B cell (primary cell): Measurements from ENCODE around the gene IRF8. TPM values are rescaled to one million over a fixed set of nuclear protein-coding genes. Genes with fewer than 3 reads are reported as not detected.

Experiments used
- ATAC-seq: fragments of 200-7000 bp; cut with Tn5 transposase; one replicate; pipeline ENCODE4 v1.10.0; 2021; ENCODE audit warnings: low read depth, mild to moderate bottlenecking, moderate number of reproducible peaks, moderate library complexity
- CTCF ChIA-PET: fragments of 350-600 bp; sonication (Branson Sonifier 250); formaldehyde crosslinking; loops from one replicate; lab custom pipeline; 2021; ENCODE audit warnings: antibody characterized with exemption, inconsistent platforms; lab: Charles Lee
- POLR2A ChIA-PET: fragments of 350-600 bp; sonication (Branson Sonifier 250); formaldehyde crosslinking; loops from one replicate; lab custom pipeline; 2021; ENCODE audit warnings: antibody characterized with exemption; lab: Charles Lee
- DNase-seq: peaks from one replicate; pipeline ENCODE4 v3.0.0; 2013
- H2AFZ ChIP-seq: 2 replicates; pipeline ENCODE4 v1.6.1; 2012; ENCODE audit warnings: mild to moderate bottlenecking, low read depth, low read length; ENCODE audit not compliant: insufficient read depth, poor library complexity, severe bottlenecking
- H3K27ac ChIP-seq, 2 donors: 1 replicate in 1 of 2; 2 replicates in 1 of 2; pipeline ENCODE4 v1.5.1; 2012 to 2013; ENCODE audit warnings: low read length in 2 of 2, mild to moderate bottlenecking in 2 of 2, moderate library complexity in 1 of 2
- H3K27me3 ChIP-seq, 4 experiments: fragments of 200-600 bp in 1 of 4; sonication (generic) in 1 of 4; replicated peaks in 1 of 4; 1 replicate in 2 of 4; 2 replicates in 2 of 4; pipeline versions ENCODE4 v1.6.1 to v1.7.0; 2013 to 2016; ENCODE audit warnings: low read length in 3 of 4, mild to moderate bottlenecking in 2 of 4, mixed read lengths in 1 of 4, moderate library complexity in 1 of 4; ENCODE audit not compliant: insufficient read depth in 4 of 4, control insufficient read depth in 3 of 4; ENCODE audit errors: control extremely low read depth in 1 of 4
- H3K36me3 ChIP-seq, 2 experiments: replicated peaks in 1 of 2; 1 replicate in 1 of 2; 2 replicates in 1 of 2; pipeline versions ENCODE4 v1.6.1 to v1.7.1; 2013; ENCODE audit warnings: low read length in 1 of 2; ENCODE audit not compliant: insufficient read depth in 2 of 2, control insufficient read depth in 1 of 2; ENCODE audit errors: control extremely low read depth in 1 of 2, extremely low read depth in 1 of 2
- H3K4me1 ChIP-seq, 2 donors: fragments of 200-600 bp in 1 of 2; sonication (generic) in 1 of 2; 1 replicate in 1 of 2; 2 replicates in 1 of 2; pipeline versions ENCODE4 v1.5.1 to v1.6.1; 2013 to 2017; ENCODE audit warnings: low read length in 2 of 2; ENCODE audit not compliant: control insufficient read depth in 2 of 2, insufficient read depth in 2 of 2
- H3K4me2 ChIP-seq: replicated peaks from 2 replicates; pipeline ENCODE3; 2012; ENCODE audit warnings: mild to moderate bottlenecking, low read depth, low read length; ENCODE audit not compliant: poor library complexity, severe bottlenecking
- H3K4me3 ChIP-seq, 5 experiments: fragments of 200-600 bp in 1 of 5; sonication (generic) in 1 of 5; 1 replicate in 3 of 5; 2 replicates in 2 of 5; pipeline versions ENCODE4 v1.5.1 to v1.7.0; 2011 to 2016; ENCODE audit warnings: low read length in 4 of 5, mild to moderate bottlenecking in 4 of 5, low read depth in 2 of 5, control low read depth in 1 of 5, moderate library complexity in 1 of 5; ENCODE audit not compliant: insufficient read depth in 1 of 5; ENCODE audit errors: control extremely low read depth in 1 of 5, extremely low read depth in 1 of 5
- H3K79me2 ChIP-seq: fragments of 200-600 bp; sonication (generic); one replicate; pipeline ENCODE4 v1.6.0; 2016; ENCODE audit warnings: low read length; ENCODE audit not compliant: control insufficient read depth, insufficient read depth
- H3K9ac ChIP-seq: fragments of 200-600 bp; sonication (generic); 2 replicates; pipeline ENCODE4 v1.6.1; 2017; ENCODE audit warnings: mild to moderate bottlenecking, low read length, moderate library complexity
- H3K9me3 ChIP-seq, 3 donors: one replicate each; pipeline versions ENCODE4 v1.6.1 to v1.7.1; 2013; ENCODE audit warnings: low read length in 2 of 3; ENCODE audit not compliant: control insufficient read depth in 2 of 3, insufficient read depth in 1 of 3; ENCODE audit errors: control extremely low read depth in 1 of 3
- H4K20me1 ChIP-seq: 2 replicates; pipeline ENCODE4 v1.6.0; 2012; ENCODE audit warnings: mild to moderate bottlenecking, low read length; ENCODE audit not compliant: insufficient read depth, control insufficient read depth, poor library complexity, severe bottlenecking
- H3K27ac Mint-ChIP-seq: one replicate; pipeline ENCODE4 v1.8.0; 2021; ENCODE audit warnings: mixed read lengths
- H3K27me3 Mint-ChIP-seq: one replicate; pipeline ENCODE4 v1.8.0; 2021; ENCODE audit warnings: mixed read lengths
- H3K4me1 Mint-ChIP-seq: one replicate; pipeline ENCODE4 v1.8.0; 2021; ENCODE audit warnings: mixed read lengths
- H3K4me3 Mint-ChIP-seq: one replicate; pipeline ENCODE4 v1.8.0; 2021; ENCODE audit warnings: mixed read lengths
- H3K9me3 Mint-ChIP-seq: one replicate; pipeline ENCODE4 v1.8.0; 2022; ENCODE audit warnings: mixed read lengths; ENCODE audit not compliant: insufficient read depth
- EZH2 ChIP-seq: IDR thresholded peaks from 2 replicates; pipeline ENCODE4 v1.6.1; 2012; ENCODE audit warnings: borderline replicate concordance, low read depth, mild to moderate bottlenecking, moderate library complexity, low read length; ENCODE audit not compliant: insufficient read depth, poor library complexity, severe bottlenecking
- WGBS: methylation state at CpG from one replicate; pipeline ENCODE4 v1.1.5; 2013; ENCODE audit warnings: missing lambda C conversion rate; ENCODE audit not compliant: insufficient coverage; 5-methylcytosine and 5-hydroxymethylcytosine counted together
- intact Hi-C: fragments of 100-400 bp; cut with micrococcal nuclease; formaldehyde crosslinking; loops from one replicate; pipeline ENCODE4 v1.10.0; 2022
- polyA plus RNA-seq: library from polyadenylated mRNA; depleted of rRNA; stranded (reverse); fragments of >200 nt; gene quantifications from 2 replicates; pipeline ENCODE4 v1.2.3, GENCODE V29; 2012
- total RNA-seq, 2 donors: library from RNA; stranded (reverse); fragments of 120-200 nt in 1 of 2; gene quantifications; 1 replicate in 1 of 2; 2 replicates in 1 of 2; pipeline versions ENCODE4 v1.2.3 to v1.2.4, GENCODE V29; 2013 to 2022
- TF ChIP-seq, protein P1 (sequence below): fragments of 200-600 bp; IDR thresholded peaks from one replicate; pipeline ENCODE4 v1.8.0; 2022; ENCODE audit warnings: antibody characterized with exemption, mild to moderate bottlenecking

Gene IRF8
- total and polyA plus RNA-seq, 2 donors (not counting 1 experiment from before 2014, with no cell fraction given): 309 to 332 TPM

DNA sequence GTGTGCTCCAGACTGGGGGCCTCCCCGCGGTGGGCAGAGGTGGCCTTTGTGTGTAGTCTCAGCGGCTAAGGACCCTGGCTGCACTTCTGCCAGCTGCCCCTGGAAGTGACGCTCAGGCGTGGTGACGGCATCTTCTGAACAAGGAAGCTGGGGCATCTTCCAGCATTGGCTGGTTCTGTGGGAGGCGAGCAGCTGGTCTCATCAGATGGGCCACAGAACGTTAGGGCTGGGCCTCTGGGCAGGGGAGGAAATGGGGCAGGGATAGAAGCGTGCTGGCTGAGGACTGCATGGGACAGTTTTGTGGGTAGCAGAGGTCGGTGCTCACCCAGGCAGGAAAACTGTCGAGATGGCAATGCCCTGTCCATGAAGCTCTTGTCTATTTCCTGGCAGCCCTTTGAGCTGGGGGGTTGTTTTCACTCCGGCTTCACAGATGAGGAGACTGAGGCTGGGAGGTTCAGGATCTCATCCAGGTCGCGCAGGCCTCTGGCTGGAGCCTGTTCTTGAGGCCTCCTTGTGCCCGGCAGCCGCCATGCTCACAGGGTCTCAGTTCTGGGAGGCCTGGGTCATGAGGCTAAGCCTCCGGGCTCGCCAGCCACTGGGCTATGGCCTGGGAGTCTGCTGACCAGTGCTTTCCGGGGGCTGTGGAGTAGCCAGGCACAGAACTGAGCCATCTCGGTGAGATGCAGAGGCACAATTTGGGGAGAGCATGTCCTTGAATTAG, 16.3 kb downstream of the IRF8 start:
- Histone ChIP-seq H3K9ac (no peak overlapping the region), H3K27me3 (no peaks in the 10 kb centered on the region), H3K27ac (peak overlapping the region; percentile 41 to 59), H3K9me3 (no peaks in the 10 kb centered on the region), H3K4me2 (peak overlapping the region; percentile 70), H4K20me1 (peaks cover 89% of the 10 kb centered on the region), H3K4me3 (no peak overlapping the region), H2AFZ (no peak overlapping the region), H3K36me3 (peaks cover 8 to 99% of the 10 kb centered on the region in 2 experiments), H3K4me1 (peaks cover 86 to 91% of the 10 kb centered on the region in 2 donors), H3K79me2 (peaks cover 71% of the 10 kb centered on the region)
- peaks cover 84% of the 10 kb centered on the region for H3K4me1 Mint-ChIP-seq
- ChIA-PET POLR2A (interaction anchor here (1.0 to 1.2 kb wide), 3 partner anchors 12 to 34 kb away, joined by 3 to 4 read pairs (median 3); no protein-coding TSS in a partner anchor), CTCF (interaction anchor here (0.8 to 13.7 kb wide), 8 partner anchors 10 to 101 kb away, joined by 3 to 143 read pairs (median 4); no protein-coding TSS in a partner anchor)
- TF ChIP-seq EZH2: no peak
- TF ChIP-seq, protein P1, sequence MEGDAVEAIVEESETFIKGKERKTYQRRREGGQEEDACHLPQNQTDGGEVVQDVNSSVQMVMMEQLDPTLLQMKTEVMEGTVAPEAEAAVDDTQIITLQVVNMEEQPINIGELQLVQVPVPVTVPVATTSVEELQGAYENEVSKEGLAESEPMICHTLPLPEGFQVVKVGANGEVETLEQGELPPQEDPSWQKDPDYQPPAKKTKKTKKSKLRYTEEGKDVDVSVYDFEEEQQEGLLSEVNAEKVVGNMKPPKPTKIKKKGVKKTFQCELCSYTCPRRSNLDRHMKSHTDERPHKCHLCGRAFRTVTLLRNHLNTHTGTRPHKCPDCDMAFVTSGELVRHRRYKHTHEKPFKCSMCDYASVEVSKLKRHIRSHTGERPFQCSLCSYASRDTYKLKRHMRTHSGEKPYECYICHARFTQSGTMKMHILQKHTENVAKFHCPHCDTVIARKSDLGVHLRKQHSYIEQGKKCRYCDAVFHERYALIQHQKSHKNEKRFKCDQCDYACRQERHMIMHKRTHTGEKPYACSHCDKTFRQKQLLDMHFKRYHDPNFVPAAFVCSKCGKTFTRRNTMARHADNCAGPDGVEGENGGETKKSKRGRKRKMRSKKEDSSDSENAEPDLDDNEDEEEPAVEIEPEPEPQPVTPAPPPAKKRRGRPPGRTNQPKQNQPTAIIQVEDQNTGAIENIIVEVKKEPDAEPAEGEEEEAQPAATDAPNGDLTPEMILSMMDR: no peak
- H3K4me3 Mint-ChIP-seq: peak overlapping the region; percentile 34
- 77% methylated on average over 20 of the region's 20 CpGs for WGBS
- intact Hi-C loops: loop anchor here (5.0 kb wide), 1 partner anchor 582 kb away; no protein-coding TSS in a partner anchor
- ATAC-seq (no peak), DNase-seq (no peak)
- H3K27me3 Mint-ChIP-seq: no peaks in the 10 kb centered on the region
- no peaks in the 10 kb centered on the region for H3K9me3 Mint-ChIP-seq
- peak overlapping the region; percentile 78 for H3K27ac Mint-ChIP-seq
